CD4-positive, alpha-beta T cell (primary cell): ENCODE results near the gene ADAMTSL1. TPM values are rescaled to one million over a fixed set of nuclear protein-coding genes. Genes with fewer than 3 reads are reported as not detected.

Experiments
- ATAC-seq: fragments of 200-7000 bp; cut with Tn5 transposase; one replicate; pipeline ENCODE4 v1.10.0; 2022; ENCODE audit warnings: mild to moderate bottlenecking; ENCODE audit not compliant: poor library complexity
- CTCF ChIA-PET: fragments of 350-600 bp; sonication (Branson Sonifier 250); formaldehyde crosslinking; loops from one replicate; lab custom pipeline; 2021; ENCODE audit warnings: antibody characterized with exemption, inconsistent platforms; lab: Charles Lee
- POLR2A ChIA-PET: fragments of 350-600 bp; sonication (Branson Sonifier 250); formaldehyde crosslinking; loops from one replicate; lab custom pipeline; 2021; ENCODE audit warnings: antibody characterized with exemption, inconsistent platforms; lab: Charles Lee
- DNase-seq, 14 experiments: peaks; one replicate each; pipeline ENCODE4 v3.0.0-alpha.2; 2013 to 2020; ENCODE audit warnings: mixed read lengths in 2 of 14
- H3K27ac ChIP-seq, 2 donors: one replicate each; pipeline versions ENCODE4 v1.5.1 to v1.7.0; 2013; ENCODE audit warnings: low read length in 2 of 2, low read depth in 1 of 2, mild to moderate bottlenecking in 1 of 2
- H3K27me3 ChIP-seq, 2 experiments: 1 replicate in 1 of 2; 2 replicates in 1 of 2; pipeline versions ENCODE4 v1.6.1 to v1.7.0; 2013; ENCODE audit warnings: low read length in 2 of 2, control low read depth in 1 of 2, mild to moderate bottlenecking in 1 of 2, moderate library complexity in 1 of 2; ENCODE audit not compliant: insufficient read depth in 2 of 2, control insufficient read depth in 1 of 2
- H3K36me3 ChIP-seq: one replicate; pipeline ENCODE4 v1.6.1; 2013; ENCODE audit warnings: low read length, control low read depth; ENCODE audit not compliant: insufficient read depth
- H3K4me1 ChIP-seq: one replicate; pipeline ENCODE4 v1.6.1; 2013; ENCODE audit warnings: low read length, control low read depth; ENCODE audit not compliant: insufficient read depth
- H3K4me3 ChIP-seq: one replicate; pipeline ENCODE4 v1.5.1; 2013; ENCODE audit warnings: mild to moderate bottlenecking, low read length, moderate library complexity
- H3K9me3 ChIP-seq, 2 experiments: 1 replicate in 1 of 2; 2 replicates in 1 of 2; pipeline versions ENCODE4 v1.6.1 to v1.7.0; 2013; ENCODE audit warnings: low read length in 2 of 2, mild to moderate bottlenecking in 2 of 2, control low read depth in 1 of 2, moderate library complexity in 1 of 2; ENCODE audit not compliant: control insufficient read depth in 1 of 2, insufficient read depth in 1 of 2
- H3K27ac Mint-ChIP-seq: one replicate; pipeline ENCODE4 v1.8.0; 2020; ENCODE audit warnings: mixed read lengths
- H3K27me3 Mint-ChIP-seq: one replicate; pipeline ENCODE4 v1.8.0; 2021; ENCODE audit warnings: mixed read lengths
- H3K36me3 Mint-ChIP-seq: one replicate; pipeline ENCODE4 v1.8.0; 2021; ENCODE audit warnings: low read depth, mixed read lengths
- H3K4me1 Mint-ChIP-seq: one replicate; pipeline ENCODE4 v1.8.0; 2021; ENCODE audit warnings: low read depth, mixed read lengths
- H3K4me3 Mint-ChIP-seq: one replicate; pipeline ENCODE4 v1.8.0; 2020; ENCODE audit warnings: mild to moderate bottlenecking, mixed read lengths
- H3K9me3 Mint-ChIP-seq: one replicate; pipeline ENCODE4 v1.8.0; 2020; ENCODE audit warnings: mixed read lengths
- intact Hi-C, 2 experiments: fragments of 100-400 bp; cut with DNase I in 1 of 2; cut with micrococcal nuclease in 1 of 2; formaldehyde crosslinking; loops; one replicate each; pipeline versions ENCODE4 v1.15.1 to v1.9.0; 2023 to 2025; cut with DNase I, micrococcal nuclease
- total RNA-seq, 174 experiments: library from RNA in 2 of 174; stranded (reverse) in 2 of 174; gene quantifications; one replicate each; pipeline ENCODE4 v1.2.3 and lab custom pipeline; 2021 to 2026
- TF ChIP-seq, protein P1 (sequence below): fragments of 200-600 bp; IDR thresholded peaks from one replicate; pipeline ENCODE4 v1.8.0; 2022; ENCODE audit warnings: antibody characterized with exemption, mild to moderate bottlenecking

ADAMTSL1 gene
- total RNA-seq, 2 experiments from 2014 or later, result not detected

DNA sequence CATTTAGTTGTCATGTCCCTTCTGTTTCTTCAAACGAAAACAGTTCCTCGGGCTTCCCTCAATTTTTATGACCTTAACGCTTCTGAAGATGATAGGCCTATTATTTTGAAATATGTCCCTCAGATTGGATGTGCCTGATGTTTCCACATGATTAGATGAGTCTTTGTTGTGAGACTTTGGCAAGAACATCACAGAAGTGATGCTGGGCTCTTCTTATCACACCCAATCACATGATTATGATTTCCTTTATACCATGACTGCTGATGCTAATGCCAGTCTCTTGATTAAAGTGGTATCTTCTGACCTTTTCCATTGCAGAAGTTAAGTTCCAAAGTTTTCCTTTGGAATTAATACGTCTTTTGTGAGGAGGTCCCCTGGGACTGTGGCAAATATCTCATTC, 383.4 kb downstream of the ADAMTSL1 start:
- Mint-ChIP-seq H3K27me3 (peaks cover 24% of the 10 kb centered on the region), H3K4me1 (no peaks in the 10 kb centered on the region), H3K36me3 (no peaks in the 10 kb centered on the region), H3K27ac (no peak overlapping the region), H3K4me3 (no peak overlapping the region), H3K9me3 (no peaks in the 10 kb centered on the region)
- ChIA-PET CTCF (no interaction called here), POLR2A (no interaction called here)
- Histone ChIP-seq H3K9me3 (no peaks in the 10 kb centered on the region), H3K27me3 (no peaks in the 10 kb centered on the region), H3K4me1 (no peaks in the 10 kb centered on the region), H3K4me3 (no peak overlapping the region), H3K27ac (no peak overlapping the region), H3K36me3 (no peaks in the 10 kb centered on the region)
- TF ChIP-seq, protein P1, sequence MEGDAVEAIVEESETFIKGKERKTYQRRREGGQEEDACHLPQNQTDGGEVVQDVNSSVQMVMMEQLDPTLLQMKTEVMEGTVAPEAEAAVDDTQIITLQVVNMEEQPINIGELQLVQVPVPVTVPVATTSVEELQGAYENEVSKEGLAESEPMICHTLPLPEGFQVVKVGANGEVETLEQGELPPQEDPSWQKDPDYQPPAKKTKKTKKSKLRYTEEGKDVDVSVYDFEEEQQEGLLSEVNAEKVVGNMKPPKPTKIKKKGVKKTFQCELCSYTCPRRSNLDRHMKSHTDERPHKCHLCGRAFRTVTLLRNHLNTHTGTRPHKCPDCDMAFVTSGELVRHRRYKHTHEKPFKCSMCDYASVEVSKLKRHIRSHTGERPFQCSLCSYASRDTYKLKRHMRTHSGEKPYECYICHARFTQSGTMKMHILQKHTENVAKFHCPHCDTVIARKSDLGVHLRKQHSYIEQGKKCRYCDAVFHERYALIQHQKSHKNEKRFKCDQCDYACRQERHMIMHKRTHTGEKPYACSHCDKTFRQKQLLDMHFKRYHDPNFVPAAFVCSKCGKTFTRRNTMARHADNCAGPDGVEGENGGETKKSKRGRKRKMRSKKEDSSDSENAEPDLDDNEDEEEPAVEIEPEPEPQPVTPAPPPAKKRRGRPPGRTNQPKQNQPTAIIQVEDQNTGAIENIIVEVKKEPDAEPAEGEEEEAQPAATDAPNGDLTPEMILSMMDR, result no peak
- no peak for DNase-seq
- intact Hi-C loops, result no loop called here
- no peak for ATAC-seq

DNA sequence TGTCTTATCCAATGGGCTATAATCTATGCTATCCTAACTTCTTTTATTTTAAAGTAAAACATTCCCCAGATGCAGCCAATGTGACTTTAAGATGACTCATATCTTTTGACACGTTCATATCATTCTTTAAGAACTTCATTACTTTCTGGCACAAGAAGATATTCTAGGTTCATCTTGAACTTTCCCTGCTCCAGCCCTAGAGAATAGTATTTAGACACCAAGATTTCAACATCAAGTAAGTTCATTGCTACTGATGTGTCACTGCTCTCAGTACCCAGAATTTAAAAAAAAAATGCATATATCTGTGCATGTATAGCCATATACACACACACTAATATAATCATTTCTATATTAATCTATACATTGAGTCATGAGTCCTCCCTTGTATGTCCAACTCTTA, 383.8 kb downstream of the ADAMTSL1 start:
- H3K27me3 Mint-ChIP-seq, result peaks cover 24% of the 10 kb centered on the region
- POLR2A ChIA-PET, result no interaction called here

DNA sequence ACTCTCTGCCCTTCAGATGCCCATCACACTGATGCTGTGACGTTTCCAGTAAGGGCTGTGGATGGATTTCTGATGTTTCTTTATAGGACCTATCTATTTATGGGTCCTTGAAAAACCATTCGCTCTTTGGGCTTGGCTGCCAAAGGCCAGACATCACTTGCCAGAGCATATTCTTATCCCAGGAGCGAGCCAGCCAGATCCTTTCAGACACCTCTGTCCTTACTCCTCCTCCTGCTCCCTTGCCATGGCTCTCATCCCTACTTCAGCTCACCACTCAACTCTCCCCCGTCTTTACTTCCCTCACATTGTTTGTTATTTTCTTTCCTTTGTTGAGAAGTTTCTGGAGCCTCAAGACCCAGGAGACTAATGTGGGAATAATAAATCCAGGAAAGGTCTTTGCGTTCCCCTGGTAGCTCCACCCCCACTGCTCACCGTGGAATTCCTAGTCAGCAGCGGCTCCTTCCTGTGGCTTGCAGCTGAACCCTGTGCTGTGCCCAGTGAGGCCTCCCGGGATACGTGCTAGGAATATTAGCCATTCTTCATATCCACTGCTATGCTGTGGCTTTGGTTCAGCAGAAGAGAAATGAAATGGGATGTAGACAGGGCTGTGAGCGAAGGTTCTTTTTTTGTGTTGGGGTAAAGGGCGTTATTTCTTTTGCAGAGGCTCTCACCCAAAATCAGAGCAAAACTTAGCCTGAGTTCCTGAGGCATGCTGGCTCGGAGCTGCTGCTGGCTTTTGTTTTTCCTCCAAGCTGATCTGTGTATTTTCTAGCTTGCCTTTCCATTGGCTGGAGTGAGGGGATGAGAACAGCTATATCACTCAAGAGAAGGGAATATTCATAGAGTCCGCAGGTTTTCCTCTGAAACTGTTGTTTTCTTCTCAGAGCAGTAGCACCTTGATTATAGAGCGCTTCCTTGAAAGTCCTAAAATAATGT, 387.9 kb downstream of the ADAMTSL1 start:
- TF ChIP-seq, protein P1, result no peak
- no peaks in the 10 kb centered on the region for H3K4me1 Mint-ChIP-seq
- peaks cover 24% of the 10 kb centered on the region for H3K27me3 Mint-ChIP-seq
- H3K36me3 Mint-ChIP-seq, result no peaks in the 10 kb centered on the region
- Histone ChIP-seq H3K36me3 (no peaks in the 10 kb centered on the region), H3K27ac (no peak overlapping the region), H3K4me1 (no peaks in the 10 kb centered on the region), H3K9me3 (no peaks in the 10 kb centered on the region), H3K27me3 (no peaks in the 10 kb centered on the region), H3K4me3 (no peak overlapping the region)
- no peak overlapping the region for H3K27ac Mint-ChIP-seq
- intact Hi-C loops, result no loop called here
- no peak for ATAC-seq
- ChIA-PET CTCF (no interaction called here), POLR2A (interaction anchor here (0.8 kb wide), 1 partner anchor 12 kb away, joined by 3 read pairs; no protein-coding TSS in a partner anchor)
- DNase-seq, result no peak
- no peak overlapping the region for H3K4me3 Mint-ChIP-seq
- no peaks in the 10 kb centered on the region for H3K9me3 Mint-ChIP-seq

More for the DNA sequence above, 383.8 kb downstream of the ADAMTSL1 start:
- ATAC-seq, result no peak
- Histone ChIP-seq H3K9me3 (no peaks in the 10 kb centered on the region), H3K27ac (no peak overlapping the region), H3K4me1 (no peaks in the 10 kb centered on the region), H3K27me3 (no peaks in the 10 kb centered on the region), H3K4me3 (no peak overlapping the region), H3K36me3 (no peaks in the 10 kb centered on the region)
- TF ChIP-seq, protein P1, result no peak
- intact Hi-C loops, result no loop called here
- Mint-ChIP-seq H3K4me1 (no peaks in the 10 kb centered on the region), H3K4me3 (no peak overlapping the region), H3K36me3 (no peaks in the 10 kb centered on the region), H3K9me3 (no peaks in the 10 kb centered on the region), H3K27ac (no peak overlapping the region)
- no peak for DNase-seq
- CTCF ChIA-PET, result no interaction called here
